Lung (tissue), 12 donors: ENCODE results near the gene ANKRD23. TPM values are rescaled to one million over a fixed set of nuclear protein-coding genes. Genes with fewer than 3 reads are reported as not detected.

ENCODE experiments used
- ATAC-seq: fragments of 200-7000 bp; cut with Tn5 transposase; one replicate; pipeline ENCODE4 v1.9.1; 2020; ENCODE audit warnings: moderate number of reproducible peaks; ENCODE audit not compliant: insufficient read depth, low FRiP score
- DNase-seq, 3 donors: peaks; one replicate each; pipeline ENCODE4 v3.0.0-alpha.2; 2013 to 2017
- H3K27ac ChIP-seq, 2 donors: one replicate each; pipeline ENCODE4 v1.5.1; 2013; ENCODE audit warnings: mild to moderate bottlenecking in 2 of 2, moderate library complexity in 2 of 2, control low read depth in 1 of 2, inconsistent platforms in 1 of 2, low read depth in 1 of 2, low read length in 1 of 2
- H3K27me3 ChIP-seq, 3 donors: one replicate each; pipeline ENCODE4 v1.5.1; 2013; ENCODE audit warnings: low read length in 2 of 3; ENCODE audit not compliant: control insufficient read depth in 3 of 3, insufficient read depth in 3 of 3
- H3K36me3 ChIP-seq, 4 donors: one replicate each; pipeline ENCODE4 v1.5.1; 2013; ENCODE audit warnings: low read length in 4 of 4, mild to moderate bottlenecking in 1 of 4, moderate library complexity in 1 of 4; ENCODE audit not compliant: control insufficient read depth in 4 of 4, insufficient read depth in 4 of 4
- H3K4me1 ChIP-seq, 5 donors: one replicate each; pipeline ENCODE4 v1.5.1; 2013; ENCODE audit warnings: low read length in 5 of 5, mild to moderate bottlenecking in 2 of 5, moderate library complexity in 1 of 5; ENCODE audit not compliant: control insufficient read depth in 5 of 5, insufficient read depth in 5 of 5
- H3K4me3 ChIP-seq: one replicate; pipeline ENCODE4 v1.5.1; 2013; ENCODE audit warnings: mild to moderate bottlenecking, control low read depth, moderate library complexity
- H3K9ac ChIP-seq, 2 donors: one replicate each; pipeline ENCODE4 v1.5.1; 2013; ENCODE audit warnings: low read length in 2 of 2, control low read depth in 1 of 2; ENCODE audit not compliant: insufficient read depth in 1 of 2
- H3K9me3 ChIP-seq, 4 donors: one replicate each; pipeline ENCODE4 v1.5.1; 2013; ENCODE audit warnings: low read length in 3 of 4, mild to moderate bottlenecking in 1 of 4, moderate library complexity in 1 of 4; ENCODE audit not compliant: control insufficient read depth in 4 of 4, insufficient read depth in 3 of 4
- CTCF ChIP-seq: IDR thresholded peaks from 2 replicates; pipeline ENCODE4 v1.5.1; 2012; ENCODE audit warnings: mild to moderate bottlenecking; ENCODE audit errors: control extremely low read depth, extremely low read depth
- WGBS, 2 donors: extraction: QIAGEN DNeasy Blood & Tissue Kit; methylation state at CpG; one replicate each; pipeline ENCODE4 v1.1.7; 2013; 5-methylcytosine and 5-hydroxymethylcytosine counted together
- polyA plus RNA-seq, 2 donors: library from polyadenylated mRNA; stranded (reverse); fragments of 200-250 nt; gene quantifications; one replicate each; pipeline ENCODE4 v1.2.1, GENCODE V29; 2013
- total RNA-seq, 2 donors: library from RNA; depleted of rRNA in 1 of 2; stranded (reverse); fragments of >200 nt in 1 of 2; gene quantifications; one replicate each; pipeline ENCODE4 v1.2.1, GENCODE V29; 2014 to 2021
- donor health status: control.
- donor health status: control.
- donor health status: Bipolar disorder and iron deficiency.
- donor health status: healthy.
- donor health status: DM: yes; HTN: yes; CAD: no.

The ANKRD23 gene
- total and polyA plus RNA-seq, 4 donors, result 1.5 to 6.9 (median 4.4) TPM

- WGBS, 2 donors, result 90 to 92% methylated on average over 22 of the region's 22 CpGs
These were observed 17.1 kb downstream of the ANKRD23 start for GRCh38 chr2:96826546-96827278.

GRCh38 chr2:96825057-96825456 lies 18.8 kb downstream of the ANKRD23 start:
- Histone ChIP-seq H3K9ac (no peak overlapping the region), H3K36me3 (peaks cover 0 to 49% (median 31%) of the 10 kb centered on the region in 4 donors)
- 82 to 92% methylated on average over 14 of the region's 14 CpGs for WGBS, 2 donors

More at GRCh38 chr2:96826546-96827278, 17.1 kb downstream of the ANKRD23 start:
- H3K36me3 ChIP-seq, result peaks cover 0 to 60% (median 31%) of the 10 kb centered on the region in 4 donors
- H3K27me3 ChIP-seq, result no peaks in the 10 kb centered on the region
- peaks cover 0 to 14% (median 5%) of the 10 kb centered on the region in 5 donors for H3K4me1 ChIP-seq
- ATAC-seq (no peak), DNase-seq (no peak)
- H3K27ac ChIP-seq, result no peak overlapping the region
- no peak for TF ChIP-seq CTCF
- no peak overlapping the region for H3K4me3 ChIP-seq
- no peaks in the 10 kb centered on the region for H3K9me3 ChIP-seq
- H3K9ac ChIP-seq, result no peak overlapping the region

GRCh38 chr2:96824079-96824870 lies 19.5 kb downstream of the ANKRD23 start:
- H3K27me3 ChIP-seq, result no peaks in the 10 kb centered on the region
- H3K4me1 ChIP-seq, result peaks cover 0 to 15% (median 10%) of the 10 kb centered on the region in 5 donors
- ATAC-seq, result peak; percentile 29
- H3K9ac ChIP-seq, result no peak overlapping the region
- DNase-seq, result peak in 1 of 3 donors; percentile 49
- TF ChIP-seq CTCF, result no peak
- peaks cover 0 to 46% (median 27%) of the 10 kb centered on the region in 4 donors for H3K36me3 ChIP-seq
- WGBS, 2 donors, result 66% methylated on average over 6 of the region's 6 CpGs
- H3K4me3 ChIP-seq, result no peak overlapping the region
- no peaks in the 10 kb centered on the region for H3K9me3 ChIP-seq
- H3K27ac ChIP-seq, result no peak overlapping the region

More at GRCh38 chr2:96825057-96825456, 18.8 kb downstream of the ANKRD23 start:
- peaks cover 0 to 8% (median 4%) of the 10 kb centered on the region in 5 donors for H3K4me1 ChIP-seq
- DNase-seq, result no peak
- H3K27ac ChIP-seq, result no peak overlapping the region
- no peaks in the 10 kb centered on the region for H3K9me3 ChIP-seq
- H3K4me3 ChIP-seq, result no peak overlapping the region
- TF ChIP-seq CTCF, result no peak
- ATAC-seq, result no peak
- no peaks in the 10 kb centered on the region for H3K27me3 ChIP-seq
